ENCODE data around the gene CDCP1. TPM values are rescaled to one million over a fixed set of nuclear protein-coding genes. Genes with fewer than 3 reads are reported as not detected.
A peak's percentile ranks its signal among the peaks of the same experiment; 100 is the strongest.

The CDCP1 gene
- total RNA-seq, 4 donors from 2014 or later = 0.12 to 0.82 (median 0.49) TPM

GRCh38 chr3:45112939-45113338 lies 33.2 kb downstream of the CDCP1 start:
- DNase-seq (peak in 1 of 2 donors; percentile 32), ATAC-seq (peak; percentile 68 to 70)
- intact Hi-C loops (cut with DNase I; ENCODE audit: low total_unique reads) (loop anchor here (5.0 kb wide), 2 partner anchors 56 to 76 kb away; no protein-coding TSS in a partner anchor), in situ Hi-C loops (cut with MboI; ENCODE audit: low sequenced_read_pairs in 4 of 4) (no loop called here)
- no peaks in the 10 kb centered on the region for H3K27me3 ChIP-seq
- no peaks in the 10 kb centered on the region for H3K9me3 ChIP-seq
- peak overlapping the region; percentile 80 to 92 (median 90) for H3K27ac ChIP-seq
- peaks cover 20 to 26% of the 10 kb centered on the region in 2 donors for H3K4me1 ChIP-seq
- no peaks in the 10 kb centered on the region for H3K36me3 ChIP-seq
- H3K4me3 ChIP-seq = no peak overlapping the region
- no peak for TF ChIP-seq CTCF (IDR thresholded peaks at IDR 0.05 in 4 of 5, conservative IDR thresholded peaks at IDR 0.05 in 1 of 5)
- no peak for TF ChIP-seq POLR2A (IDR thresholded peaks at IDR 0.05)

- TF ChIP-seq POLR2A (IDR thresholded peaks at IDR 0.05) = no peak
- TF ChIP-seq CTCF (IDR thresholded peaks at IDR 0.05 in 4 of 5, conservative IDR thresholded peaks at IDR 0.05 in 1 of 5) = no peak
- intact Hi-C loops (cut with DNase I; ENCODE audit: low total_unique reads) (loop anchor here (5.0 kb wide), 2 partner anchors 53 to 73 kb away; no protein-coding TSS in a partner anchor), in situ Hi-C loops (cut with MboI; ENCODE audit: low sequenced_read_pairs in 4 of 4) (no loop called here)
- Histone ChIP-seq H3K9me3 (no peaks in the 10 kb centered on the region), H3K4me1 (peaks cover 21 to 26% of the 10 kb centered on the region in 2 donors), H3K27ac (no peak overlapping the region), H3K27me3 (no peaks in the 10 kb centered on the region), H3K36me3 (no peaks in the 10 kb centered on the region), H3K4me3 (no peak overlapping the region)
- ATAC-seq = no peak
- DNase-seq = no peak
Observed at GRCh38 chr3:45110509-45110833, 35.7 kb downstream of the CDCP1 start.

GRCh38 chr3:45109771-45110508 lies 36.2 kb downstream of the CDCP1 start:
- intact Hi-C loops (cut with DNase I; ENCODE audit: low total_unique reads) (loop anchor here (5.0 kb wide), 2 partner anchors 53 to 73 kb away; no protein-coding TSS in a partner anchor), in situ Hi-C loops (cut with MboI; ENCODE audit: low sequenced_read_pairs in 4 of 4) (no loop called here)
- ATAC-seq (no peak), DNase-seq (no peak)
- Histone ChIP-seq H3K27ac (no peak overlapping the region), H3K4me1 (peaks cover 21 to 26% of the 10 kb centered on the region in 2 donors), H3K9me3 (no peaks in the 10 kb centered on the region), H3K27me3 (no peaks in the 10 kb centered on the region), H3K4me3 (no peak overlapping the region), H3K36me3 (no peaks in the 10 kb centered on the region)
- TF ChIP-seq CTCF (IDR thresholded peaks at IDR 0.05 in 4 of 5, conservative IDR thresholded peaks at IDR 0.05 in 1 of 5) = no peak
- TF ChIP-seq POLR2A (IDR thresholded peaks at IDR 0.05) = no peak

- in situ Hi-C loops (cut with MboI; ENCODE audit: low sequenced_read_pairs in 4 of 4) = no loop called here
Observed at GRCh38 chr3:45106874-45107273, 39.3 kb downstream of the CDCP1 start.

More at GRCh38 chr3:45106874-45107273, 39.3 kb downstream of the CDCP1 start:
- Histone ChIP-seq H3K4me3 (no peak overlapping the region), H3K27ac (no peak overlapping the region), H3K27me3 (no peaks in the 10 kb centered on the region), H3K9me3 (no peaks in the 10 kb centered on the region), H3K36me3 (no peaks in the 10 kb centered on the region), H3K4me1 (peaks cover 5 to 6% of the 10 kb centered on the region in 2 donors)
- DNase-seq (no peak), ATAC-seq (no peak)
- intact Hi-C loops (cut with DNase I; ENCODE audit: low total_unique reads) = no loop called here
- TF ChIP-seq POLR2A (IDR thresholded peaks at IDR 0.05) (no peak), CTCF (IDR thresholded peaks at IDR 0.05 in 4 of 5, conservative IDR thresholded peaks at IDR 0.05 in 1 of 5) (no peak)

All from gastrocnemius medialis (tissue), 4 donors.